A673 (cell line): ENCODE data around the gene SPG7.

Experiments used
- EZH2 ChIP-seq: fragments of 200-600 bp; sonication (generic); IDR thresholded peaks from 2 replicates; pipeline ENCODE4 v1.6.1; 2017; ENCODE audit warnings: borderline replicate concordance, low read depth, mild to moderate bottlenecking, mixed read lengths, antibody characterized with exemption, low read length; ENCODE audit not compliant: poor library complexity, severe bottlenecking
- TF ChIP-seq, protein P1 (sequence below): fragments of 300-800, 200-600 bp; sonication (generic); conservative IDR thresholded peaks from 2 replicates; pipeline ENCODE4 v1.5.1; 2017; ENCODE audit warnings: low read depth, mild to moderate bottlenecking, antibody characterized with exemption, low read length, moderate library complexity, mixed read lengths

DNA sequence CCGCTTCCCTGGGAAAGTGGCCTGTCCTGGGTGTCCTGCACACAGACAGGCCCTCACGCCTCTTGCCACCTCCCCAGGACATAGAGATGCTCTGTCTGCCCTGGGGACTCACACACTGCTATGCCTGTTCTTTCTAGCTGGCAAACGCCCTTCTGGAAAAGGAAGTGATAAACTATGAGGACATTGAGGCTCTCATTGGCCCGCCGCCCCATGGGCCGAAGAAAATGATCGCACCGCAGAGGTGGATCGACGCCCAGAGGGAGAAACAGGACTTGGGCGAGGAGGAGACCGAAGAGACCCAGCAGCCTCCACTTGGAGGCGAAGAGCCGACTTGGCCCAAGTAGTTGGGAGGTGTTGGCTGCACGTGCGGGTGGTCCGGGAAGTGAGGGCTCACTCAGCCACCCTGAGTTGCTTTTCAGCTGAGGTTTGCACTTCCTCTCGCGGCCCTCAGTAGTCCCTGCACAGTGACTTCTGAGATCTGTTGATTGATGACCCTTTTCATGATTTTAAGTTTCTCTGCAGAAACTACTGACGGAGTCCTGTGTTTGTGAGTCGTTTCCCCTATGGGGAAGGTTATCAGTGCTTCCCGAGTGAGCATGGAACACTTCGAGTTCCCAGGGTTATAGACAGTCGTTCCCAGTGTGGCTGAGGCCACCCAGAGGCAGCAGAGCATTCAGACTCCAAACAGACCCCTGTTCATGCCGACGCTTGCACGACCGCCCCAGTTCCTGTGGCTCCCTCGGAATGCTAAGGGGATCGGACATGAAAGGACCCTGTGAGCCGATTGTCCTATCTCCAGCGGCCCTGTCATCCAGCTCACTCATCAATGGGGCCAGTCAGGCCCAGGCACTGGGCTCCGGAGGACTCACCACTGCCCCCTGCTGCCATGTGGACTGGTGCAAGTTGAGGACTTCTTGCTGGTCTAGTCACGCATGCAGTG lies 48.8 kb downstream of the SPG7 start:
- TF ChIP-seq, protein P1, sequence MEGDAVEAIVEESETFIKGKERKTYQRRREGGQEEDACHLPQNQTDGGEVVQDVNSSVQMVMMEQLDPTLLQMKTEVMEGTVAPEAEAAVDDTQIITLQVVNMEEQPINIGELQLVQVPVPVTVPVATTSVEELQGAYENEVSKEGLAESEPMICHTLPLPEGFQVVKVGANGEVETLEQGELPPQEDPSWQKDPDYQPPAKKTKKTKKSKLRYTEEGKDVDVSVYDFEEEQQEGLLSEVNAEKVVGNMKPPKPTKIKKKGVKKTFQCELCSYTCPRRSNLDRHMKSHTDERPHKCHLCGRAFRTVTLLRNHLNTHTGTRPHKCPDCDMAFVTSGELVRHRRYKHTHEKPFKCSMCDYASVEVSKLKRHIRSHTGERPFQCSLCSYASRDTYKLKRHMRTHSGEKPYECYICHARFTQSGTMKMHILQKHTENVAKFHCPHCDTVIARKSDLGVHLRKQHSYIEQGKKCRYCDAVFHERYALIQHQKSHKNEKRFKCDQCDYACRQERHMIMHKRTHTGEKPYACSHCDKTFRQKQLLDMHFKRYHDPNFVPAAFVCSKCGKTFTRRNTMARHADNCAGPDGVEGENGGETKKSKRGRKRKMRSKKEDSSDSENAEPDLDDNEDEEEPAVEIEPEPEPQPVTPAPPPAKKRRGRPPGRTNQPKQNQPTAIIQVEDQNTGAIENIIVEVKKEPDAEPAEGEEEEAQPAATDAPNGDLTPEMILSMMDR, result peak; percentile 91
- no peak for TF ChIP-seq EZH2
